Measurements from ENCODE around the gene OTP.

OTP gene

DNA sequence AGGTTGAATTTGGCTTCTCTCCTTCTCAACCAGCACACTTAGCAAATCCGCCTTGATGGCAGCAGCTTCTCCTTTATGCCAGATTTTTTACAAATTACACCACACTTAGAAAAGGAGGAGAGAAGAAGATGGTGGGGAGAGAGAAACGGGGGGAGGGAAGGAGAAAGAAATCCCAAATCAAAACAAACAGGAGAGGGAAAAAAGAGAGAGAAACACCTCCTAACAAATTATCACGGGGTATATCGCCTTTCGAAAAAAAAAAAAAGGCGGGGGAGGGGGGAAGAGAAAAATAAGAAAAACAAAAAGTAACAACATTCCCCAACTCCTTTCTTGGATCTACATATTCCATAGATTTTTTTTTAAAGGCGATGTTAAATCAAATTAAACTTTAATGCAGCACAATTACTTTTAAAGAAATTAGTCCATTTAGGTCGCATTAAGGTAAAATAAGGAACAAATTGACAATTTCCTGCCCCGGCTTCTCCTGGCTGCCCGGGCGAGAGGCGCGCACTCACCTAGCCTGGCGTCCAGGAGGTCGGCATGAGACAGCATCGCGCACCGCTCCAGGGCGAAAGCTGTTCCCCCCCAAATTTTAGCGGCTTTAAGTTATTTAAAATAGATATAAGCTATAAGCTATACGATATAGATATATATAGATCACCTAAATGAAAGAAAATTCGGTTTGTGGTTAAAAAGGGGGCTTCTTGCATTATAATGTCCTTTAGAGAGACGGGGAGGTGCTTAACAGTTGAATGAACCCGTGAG, at the start of gene OTP:
Gene OTP, minus strand, starts transcription at position 716 of the 765 bp plus-strand sequence. Its CDS starts 164 bp downstream, at position 552.
- no peak for DNase-seq

DNA sequence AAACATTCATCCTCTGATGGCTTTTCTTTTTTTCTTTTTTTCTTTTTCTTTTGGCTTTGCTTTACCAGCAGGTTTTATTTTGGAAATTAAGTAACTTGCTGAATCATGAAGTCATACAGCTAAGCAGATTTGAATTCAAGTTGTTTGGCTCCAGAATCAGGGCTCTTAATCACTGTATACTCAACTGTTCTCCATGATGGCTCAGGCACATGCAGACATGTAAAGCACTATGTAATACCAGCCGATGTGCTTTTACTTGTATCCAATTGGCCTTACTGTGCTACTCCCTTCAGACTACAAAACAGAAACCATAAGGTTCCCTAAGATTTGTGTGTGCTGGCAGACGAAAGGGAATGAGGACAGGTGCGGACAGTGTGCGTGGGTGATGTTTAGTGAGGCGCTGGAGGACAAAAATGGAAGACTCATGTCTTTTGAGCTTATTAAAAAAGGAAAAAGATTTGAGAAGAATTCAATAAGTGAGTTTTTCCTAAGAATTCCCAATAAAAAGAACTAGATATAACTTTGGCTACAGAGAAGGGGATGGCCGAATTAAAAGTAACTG, 44.7 kb upstream of the OTP start:
- no peak for DNase-seq

DNA sequence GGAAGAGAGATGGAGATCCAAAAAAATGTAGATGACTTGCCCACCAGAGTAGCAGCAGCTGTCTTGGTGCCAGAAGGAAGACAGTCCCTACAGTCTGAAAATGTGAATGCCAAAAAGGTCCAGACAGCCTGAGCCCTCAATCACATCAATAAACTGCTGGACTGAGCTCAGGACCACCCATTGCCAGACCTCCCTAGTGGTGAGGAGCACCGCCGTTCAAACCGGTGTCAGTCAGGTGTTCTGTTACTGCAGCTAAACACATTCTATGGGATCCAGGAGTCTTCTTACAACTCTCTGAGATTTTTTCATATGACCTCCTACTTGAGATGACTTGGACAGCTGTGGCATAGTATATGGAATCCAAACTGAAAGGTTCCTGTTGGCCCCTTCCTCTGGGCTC, 32.0 kb upstream of the OTP start:
- DNase-seq = no peak

DNA sequence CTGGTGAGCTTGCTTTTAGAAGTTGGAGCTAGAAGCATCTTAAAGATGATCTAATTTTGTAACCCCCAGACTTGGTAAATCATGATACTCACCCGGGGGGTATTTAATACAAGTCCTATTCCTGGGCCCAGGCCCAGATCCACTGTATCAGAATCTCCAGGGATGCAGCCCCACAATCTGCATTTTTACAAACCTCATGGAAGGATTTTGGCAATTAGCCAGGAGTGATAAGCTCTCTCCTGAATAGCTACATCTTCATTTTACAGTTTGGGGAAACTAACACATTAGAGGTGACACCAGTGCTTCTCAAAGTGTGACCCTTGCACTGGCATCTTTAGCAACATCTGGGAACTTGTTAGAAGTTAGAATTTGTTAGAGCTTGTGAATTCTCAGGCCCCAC, 31.2 kb upstream of the OTP start:
- no peak for DNase-seq

DNA sequence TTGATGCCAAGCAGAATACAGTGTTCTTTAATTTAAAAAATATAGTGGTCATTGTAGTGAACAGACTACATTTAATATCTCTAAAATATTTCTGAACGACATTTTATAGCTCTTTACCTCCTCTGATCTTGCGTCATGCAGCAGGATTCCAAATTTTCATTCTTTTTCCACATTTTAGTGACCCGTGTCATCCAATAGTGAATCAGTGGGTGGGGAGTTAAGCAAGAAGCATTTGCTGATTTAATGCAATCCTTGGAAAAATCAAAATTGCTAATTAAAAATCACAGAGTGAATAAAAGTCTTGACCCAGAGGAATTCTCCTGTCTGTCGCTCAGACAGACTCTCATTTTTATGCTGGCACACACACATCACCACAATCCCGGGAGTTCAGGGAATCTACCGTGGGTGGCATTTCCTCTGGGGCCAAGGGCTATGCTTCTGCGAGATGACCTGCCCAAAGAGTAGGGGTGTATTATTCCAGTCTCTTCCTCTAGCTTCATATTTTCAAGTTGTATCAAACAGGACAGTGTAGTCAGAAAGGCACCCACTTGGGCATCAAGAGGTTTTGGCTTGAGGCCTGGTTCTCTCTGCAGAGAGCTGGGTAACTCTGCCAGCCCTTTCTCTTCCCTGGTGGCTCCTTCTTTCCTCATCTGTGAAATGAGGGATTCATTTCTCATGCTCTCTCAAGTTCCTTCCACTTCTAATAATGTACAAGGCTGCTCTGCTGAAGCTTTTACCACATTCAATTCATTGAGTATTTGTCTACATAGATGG, 24.8 kb upstream of the OTP start:
- no peak for DNase-seq

DNA sequence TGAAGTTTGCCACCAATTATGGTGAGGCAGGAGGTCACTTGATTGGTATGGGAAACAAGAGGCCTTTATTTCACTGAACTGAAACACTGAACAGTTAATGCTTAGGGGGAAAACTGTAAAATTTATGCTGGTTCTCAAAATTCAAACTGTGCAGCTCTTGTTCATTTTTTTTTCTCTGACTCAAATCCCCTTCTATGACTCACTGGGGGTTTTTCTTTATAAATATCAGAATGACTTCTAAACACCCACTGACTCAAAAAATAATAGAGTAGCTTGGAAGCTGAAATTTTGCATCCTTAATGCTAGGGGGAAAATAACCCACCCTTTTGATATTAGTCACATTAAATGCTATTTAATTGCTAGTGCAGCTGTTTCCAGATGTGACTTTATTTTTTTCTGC, 24.1 kb upstream of the OTP start:
- no peak for DNase-seq

DNA sequence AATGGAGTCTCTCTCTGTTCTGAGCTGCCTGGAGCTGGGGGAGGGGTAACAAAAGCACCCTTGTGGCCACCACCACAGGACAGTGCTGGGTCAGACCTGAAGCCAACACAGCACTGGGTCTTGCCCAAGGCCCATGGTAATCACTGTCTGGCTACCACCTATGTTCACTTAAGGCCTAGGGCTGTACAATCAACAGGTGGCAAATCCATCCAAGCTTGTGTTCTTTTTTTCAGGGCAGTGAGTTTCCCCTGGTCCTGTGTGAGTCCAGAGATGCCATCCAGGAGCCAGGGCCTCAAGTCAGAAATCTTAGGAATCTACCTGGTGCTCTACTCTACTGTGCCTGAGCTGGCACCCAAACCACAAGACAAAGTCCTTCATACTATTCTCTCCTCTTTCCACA, 20.1 kb upstream of the OTP start:
- no peak for DNase-seq

DNA sequence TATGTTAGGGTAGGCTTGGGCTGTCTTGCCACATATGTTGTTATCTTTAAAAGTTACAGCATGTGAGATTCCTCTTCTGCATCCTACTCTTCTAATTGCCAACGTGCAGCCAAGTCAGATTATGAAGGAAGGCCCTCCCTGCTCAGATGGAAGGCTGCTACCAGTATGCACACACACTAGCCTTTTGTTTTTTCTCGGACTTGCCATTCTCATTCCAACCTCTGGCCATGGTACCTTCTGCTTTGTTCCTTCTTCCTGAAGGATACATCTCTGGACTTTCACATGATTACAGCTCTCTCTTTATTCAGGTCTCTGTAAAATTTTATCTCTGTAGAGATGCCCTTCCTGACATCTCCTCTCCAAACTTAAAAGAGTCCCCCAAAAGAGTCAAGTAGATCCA, 12.8 kb upstream of the OTP start:
- DNase-seq = no peak

DNA sequence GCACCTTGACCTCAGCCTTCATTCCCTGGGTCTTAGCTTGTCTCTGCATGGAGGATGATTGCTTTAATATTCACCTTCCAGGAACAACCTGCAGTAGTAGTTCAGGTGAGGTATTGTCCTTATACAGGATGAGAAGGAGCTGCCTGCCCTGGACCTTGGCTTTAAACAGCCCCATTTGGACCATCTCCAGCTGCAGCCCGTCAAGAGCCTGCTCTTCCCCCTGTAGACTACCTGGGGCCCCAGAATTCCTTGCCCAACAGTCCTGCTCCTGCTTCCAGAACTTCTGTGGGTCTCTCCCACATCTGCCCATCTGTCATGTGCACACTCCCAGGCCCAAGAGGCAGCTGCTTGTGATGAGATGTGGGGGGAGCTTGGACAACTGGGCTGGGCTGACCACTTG, 12.2 kb upstream of the OTP start:
- no peak for DNase-seq

DNA sequence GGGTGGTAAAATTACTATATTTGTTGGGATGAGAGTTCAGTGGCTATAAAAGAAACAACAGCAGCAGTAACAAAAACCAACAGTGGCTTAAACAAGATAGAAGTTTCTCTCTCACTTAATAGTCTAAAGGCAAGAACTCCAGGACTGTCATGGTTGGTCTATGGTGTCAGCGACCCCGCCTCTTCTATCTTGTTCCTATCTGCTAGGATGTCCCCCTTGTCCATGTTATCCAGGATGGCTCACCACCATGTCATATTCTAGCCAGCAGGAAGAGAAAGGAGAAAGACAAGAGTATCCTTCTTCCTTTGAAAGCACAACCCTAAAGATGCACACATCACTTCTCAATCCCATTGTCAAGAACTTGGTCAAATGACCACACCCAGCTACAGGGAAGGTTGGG, 11.3 kb upstream of the OTP start:
- no peak for DNase-seq

DNA sequence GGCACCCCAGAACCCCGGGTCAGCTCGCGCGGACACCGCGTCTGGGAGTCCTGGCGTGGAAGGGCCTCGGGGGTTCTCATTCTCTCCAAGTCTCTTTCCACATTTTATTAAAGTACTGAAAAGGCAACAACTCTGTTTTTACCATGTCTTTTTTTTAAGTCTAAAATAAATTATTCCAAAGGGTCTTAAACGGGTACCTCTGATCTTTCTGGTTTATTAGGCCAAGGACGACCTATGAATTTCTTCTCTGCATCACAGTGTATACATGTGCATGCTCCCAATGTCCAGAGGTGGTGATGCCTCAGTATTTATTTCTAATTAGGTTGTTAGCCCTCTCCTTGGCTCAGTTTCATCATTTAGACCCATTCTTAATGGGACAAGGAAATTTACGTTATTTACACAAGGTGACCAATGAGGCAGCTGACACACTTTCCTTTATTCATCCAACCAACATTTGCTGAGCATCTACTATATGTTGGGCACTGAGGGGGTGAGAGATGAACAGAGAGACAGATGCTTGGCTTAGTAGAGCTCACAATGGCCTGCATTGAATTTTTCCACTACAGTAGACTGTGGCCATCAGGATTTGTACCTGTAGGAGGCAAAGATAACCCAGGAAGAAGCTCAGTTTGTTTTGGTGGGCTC, 7.6 kb upstream of the OTP start:
- no peak for DNase-seq

DNA sequence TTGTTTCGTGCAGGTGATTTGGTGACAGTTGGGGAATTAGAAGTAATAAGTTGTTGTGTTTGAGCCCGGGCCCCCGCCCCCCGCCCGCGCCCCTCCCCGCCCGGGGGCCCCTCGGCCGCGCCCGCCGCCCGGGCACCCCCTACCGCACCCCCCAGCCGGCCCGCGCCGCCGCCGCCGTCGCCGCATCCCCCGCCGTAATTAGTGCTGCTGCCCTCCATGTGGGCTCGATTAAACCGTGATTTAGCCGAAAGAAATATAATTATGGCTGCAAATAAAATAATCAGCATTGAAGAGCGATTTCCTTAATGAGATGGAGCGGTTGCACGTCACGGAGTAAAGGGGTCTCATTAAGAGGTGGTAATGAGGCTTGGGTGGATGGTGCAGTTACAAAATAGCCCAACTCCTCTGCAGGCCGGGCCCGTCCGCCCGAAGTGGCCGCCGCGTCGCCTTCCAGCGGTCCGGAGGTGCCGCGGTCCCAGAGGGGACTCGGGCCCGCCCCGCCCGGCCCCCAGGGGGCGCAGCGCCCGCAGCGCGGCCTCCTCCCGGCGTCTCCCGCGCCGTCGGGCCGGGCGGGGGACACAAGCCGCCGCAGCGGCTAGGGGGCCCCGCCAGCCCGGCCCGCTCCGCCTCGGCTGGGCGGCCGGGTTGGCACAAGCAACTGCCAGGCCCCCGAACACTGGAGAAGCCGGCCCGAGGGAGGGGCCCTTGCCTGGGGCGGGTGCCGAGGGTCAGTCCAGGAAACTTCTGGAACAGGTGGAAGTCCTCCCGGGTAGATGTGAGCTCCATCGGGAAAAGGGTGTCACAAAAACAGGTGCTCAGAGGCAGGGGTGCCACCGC, 6.9 kb upstream of the OTP start:
- DNase-seq = no peak

DNA sequence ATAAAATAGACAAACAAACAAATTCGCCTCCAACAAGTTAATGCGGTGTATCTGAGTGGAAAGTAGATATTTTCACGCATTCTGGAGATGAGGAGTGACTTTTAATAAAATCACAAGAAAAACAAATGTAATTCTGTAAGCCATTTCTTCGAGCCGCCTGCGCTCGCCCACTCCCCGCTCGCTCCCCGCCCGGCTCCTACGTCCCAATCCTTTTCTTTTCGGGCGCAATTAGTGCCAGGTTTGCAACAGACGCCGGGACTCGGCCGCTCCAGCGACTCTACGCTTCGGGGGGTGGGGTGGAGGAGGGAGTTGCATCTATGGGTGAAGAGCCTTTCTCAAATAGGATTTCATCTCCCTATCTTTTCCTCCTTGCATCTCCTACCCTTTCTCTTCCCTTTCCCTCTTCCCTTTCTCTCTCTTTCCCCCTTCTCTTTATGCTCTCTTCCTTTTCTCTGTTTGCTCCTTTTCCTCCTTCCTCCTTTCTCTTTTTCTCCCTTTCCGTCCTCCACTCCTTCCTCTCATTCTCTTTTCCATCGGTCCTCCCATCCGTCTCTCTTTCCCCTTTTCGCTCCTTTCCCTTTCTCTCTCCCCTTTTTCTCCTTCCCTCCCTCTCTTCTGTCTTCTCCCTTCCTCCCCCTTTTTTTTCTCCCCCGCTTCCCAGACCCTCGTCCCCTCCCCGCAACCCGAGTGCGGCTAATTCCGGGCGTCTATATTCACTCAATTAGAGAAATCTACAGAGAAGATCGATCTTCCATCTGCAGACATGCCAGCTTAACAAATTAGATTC, 6.1 kb upstream of the OTP start:
- DNase-seq = no peak

DNA sequence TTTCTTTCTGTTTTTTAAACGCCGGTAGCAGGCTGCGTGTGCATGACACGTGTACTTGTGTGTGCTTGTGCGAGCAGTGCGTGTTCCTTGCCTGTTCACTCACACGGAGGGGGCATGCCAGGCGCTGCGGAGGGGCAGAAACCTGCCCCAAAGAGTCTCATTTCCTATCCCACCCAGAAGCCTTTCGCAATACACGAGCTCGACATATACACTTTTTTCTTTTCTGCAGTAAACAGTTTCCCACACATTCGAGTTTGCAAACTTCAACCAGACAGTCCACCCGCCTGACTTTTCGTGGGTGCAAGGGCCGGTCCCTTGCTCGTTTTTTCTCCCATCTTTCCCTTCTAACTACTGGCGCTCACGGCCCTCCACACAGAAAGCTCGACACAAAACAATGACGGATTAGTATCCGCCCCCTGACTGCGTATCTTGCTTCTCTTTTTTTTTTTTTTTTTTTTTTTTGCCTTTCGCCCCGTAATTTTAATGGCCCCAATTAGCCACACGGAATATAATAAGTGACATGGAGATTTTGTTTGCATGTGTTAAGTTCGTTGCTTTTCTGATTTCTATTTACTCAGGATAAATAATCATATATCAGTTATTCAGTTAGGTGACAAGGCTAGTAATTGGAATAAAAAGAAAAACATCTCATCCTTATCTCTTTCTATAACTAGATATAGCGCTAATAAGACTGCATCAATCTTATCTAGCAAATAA, 5.3 kb upstream of the OTP start:
- DNase-seq = no peak

DNA sequence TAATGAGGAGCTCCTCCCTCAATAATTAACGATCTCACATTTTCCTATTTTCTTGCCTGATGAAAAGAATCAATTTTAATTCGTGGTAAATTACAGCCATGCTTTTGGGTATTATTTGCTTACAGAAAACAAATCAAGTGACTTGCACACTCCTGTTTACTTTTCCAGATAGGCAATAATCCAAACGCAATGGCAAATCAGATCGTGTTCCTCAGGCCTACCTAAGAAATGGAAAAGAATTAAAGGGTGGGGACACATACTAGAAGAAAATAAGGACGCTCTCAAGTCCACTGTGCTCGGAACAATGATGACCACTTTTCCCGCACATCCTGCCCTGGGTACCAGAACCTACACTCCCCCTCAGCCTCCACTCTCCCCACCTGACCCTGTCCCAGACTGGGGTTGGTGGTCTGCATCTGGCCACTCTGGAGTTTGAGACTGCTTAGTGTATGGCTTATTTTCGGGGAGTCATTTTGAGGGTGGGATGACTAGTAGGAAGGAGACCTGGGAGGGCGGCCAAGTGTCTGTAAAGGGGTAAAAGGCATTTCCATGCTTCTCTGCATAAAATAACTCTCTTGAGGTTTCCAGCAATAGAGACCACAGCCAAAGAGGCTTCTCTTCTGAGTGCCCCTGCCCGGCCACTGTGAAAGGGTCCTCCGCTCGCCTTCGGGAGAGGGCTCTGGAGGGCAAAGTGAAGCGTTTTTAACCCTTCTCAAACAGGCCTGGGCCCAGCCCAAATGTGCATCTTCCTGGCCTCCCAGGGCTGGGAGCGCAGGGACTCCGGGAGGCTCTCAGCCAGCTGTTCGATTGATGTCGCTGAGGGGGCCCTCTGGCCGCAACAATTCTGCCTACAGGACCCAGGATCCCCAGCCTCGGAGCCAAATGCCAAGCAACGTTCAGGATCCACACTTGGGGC, 4.5 kb upstream of the OTP start:
- DNase-seq = no peak

DNA sequence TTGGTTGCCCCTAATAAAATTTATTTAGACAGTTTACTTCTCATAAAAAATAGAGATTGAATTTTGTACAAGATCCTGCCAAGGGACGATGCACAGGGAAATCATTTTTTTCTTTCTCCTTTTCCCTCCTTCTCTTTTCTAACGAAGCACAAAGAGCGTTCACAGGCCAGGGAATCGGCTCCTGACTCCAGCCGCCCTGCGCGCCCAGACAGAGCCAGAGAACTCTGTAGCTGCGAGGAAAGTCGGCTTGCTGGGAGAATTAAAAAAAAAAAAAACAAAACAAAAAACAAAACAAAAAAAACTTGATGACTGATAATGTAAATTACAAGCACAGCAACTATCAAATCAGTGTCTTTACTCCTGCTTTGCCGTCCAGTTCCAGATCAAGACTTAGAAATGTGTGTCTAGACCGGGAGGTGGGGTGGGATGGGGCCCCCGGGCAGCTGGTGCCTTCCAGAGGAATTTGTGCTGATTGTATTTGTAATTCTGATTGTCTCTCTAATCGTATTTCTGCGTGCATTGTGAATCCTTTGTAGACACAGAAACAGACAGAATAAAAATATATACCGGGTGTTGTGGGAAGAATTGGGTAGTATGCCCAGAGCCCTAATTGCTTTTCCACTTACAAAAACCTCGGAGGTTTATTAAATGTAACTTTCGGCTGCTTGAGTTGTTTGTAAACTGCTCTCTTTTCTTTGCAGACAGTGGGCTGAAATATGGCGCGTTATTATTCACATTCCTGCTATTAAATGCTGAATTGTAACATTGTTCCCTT, 3.6 kb upstream of the OTP start:
- DNase-seq = no peak

DNA sequence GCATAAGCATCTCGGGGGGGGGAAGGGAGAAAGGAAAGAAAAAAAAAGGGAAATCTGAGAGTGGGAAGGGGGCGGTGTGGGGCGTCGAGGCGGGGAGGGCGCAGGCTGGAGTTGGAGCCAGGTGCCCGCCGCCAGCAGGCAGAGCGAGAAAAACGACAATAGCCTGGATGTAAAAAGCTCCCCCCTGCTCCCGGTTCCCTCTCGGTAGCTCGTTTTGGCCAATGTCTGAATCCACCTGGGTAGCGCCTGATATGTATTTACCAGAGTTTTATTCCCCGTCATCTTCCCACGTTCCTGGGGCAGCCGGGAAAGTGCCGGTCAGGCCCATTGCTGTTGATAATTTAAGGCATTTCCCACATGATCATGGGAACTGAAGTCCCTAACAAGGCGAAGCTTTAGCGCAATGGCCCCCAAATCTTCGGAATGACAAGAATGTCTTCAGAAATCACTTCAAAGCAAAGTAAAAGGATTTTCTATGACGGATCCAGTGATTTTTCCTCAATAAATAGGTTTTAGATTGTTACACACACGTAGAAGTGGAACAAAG, 3.0 kb upstream of the OTP start:
- no peak for DNase-seq

DNA sequence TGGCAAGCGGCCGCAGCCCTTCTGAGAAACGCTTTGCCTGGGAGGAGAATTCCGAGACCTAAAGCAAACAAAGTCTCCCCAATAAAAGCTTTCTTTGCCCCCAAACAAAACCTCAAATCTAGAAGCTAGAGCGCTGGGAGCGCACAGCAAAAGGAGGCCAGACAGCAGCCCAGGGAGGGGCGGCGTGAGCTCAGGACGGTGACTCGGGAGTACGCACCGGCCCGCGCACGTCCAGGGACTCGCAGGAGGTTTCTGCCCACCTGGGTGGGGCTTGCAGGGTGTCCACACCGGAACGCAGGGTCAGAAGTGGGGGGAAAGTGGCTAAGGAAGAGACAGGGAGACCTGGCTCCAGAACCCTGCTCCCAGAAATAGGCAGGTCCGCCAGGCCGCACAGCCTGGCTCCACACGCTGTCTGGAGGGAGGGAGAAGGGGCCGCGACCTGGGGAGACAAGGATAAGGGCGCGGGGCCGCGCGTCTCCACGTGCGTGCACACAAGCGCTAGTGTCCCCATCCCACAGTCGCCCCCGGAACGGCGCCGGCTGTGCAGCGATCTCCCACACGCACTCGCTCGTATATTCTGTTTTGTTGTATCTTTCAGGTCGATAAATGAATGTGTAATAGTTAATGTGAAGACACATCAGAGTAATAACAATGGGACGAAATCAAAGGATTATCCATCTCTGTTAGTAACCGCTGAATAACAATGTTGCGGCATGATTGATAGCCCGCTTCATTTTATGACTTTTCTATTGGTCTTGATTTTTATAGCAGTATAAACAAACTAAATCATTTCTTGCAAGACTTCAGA, 2.3 kb upstream of the OTP start:
- no peak for DNase-seq

All from bone marrow (tissue), 2 donors.